Fibroblast of peridontal ligament (primary cell): Measurements from ENCODE around the gene LEUTX.
A peak's percentile ranks its signal among the peaks of the same experiment; 100 is the strongest.

Experiments used
- DNase-seq: peaks from one replicate; pipeline ENCODE4 v3.0.0-alpha.2; 2010; ENCODE audit errors: extremely low read depth

The LEUTX gene

GRCh38 chr19:39824143-39825092 is 45.8 kb downstream of the LEUTX start:
- DNase-seq = peak; percentile 92

- no peak for DNase-seq
Measured at GRCh38 chr19:39825093-39825463, 46.4 kb downstream of the LEUTX start.

GRCh38 chr19:39825531-39826076 is 47.0 kb downstream of the LEUTX start:
- no peak for DNase-seq

- DNase-seq = no peak
Measured at GRCh38 chr19:39826311-39826945, 47.8 kb downstream of the LEUTX start.

- no peak for DNase-seq
Measured at GRCh38 chr19:39827216-39827615, 48.6 kb downstream of the LEUTX start.

GRCh38 chr19:39828015-39828653 is 49.5 kb downstream of the LEUTX start:
- DNase-seq = no peak

- no peak for DNase-seq
Measured at GRCh38 chr19:39828654-39829032, 50.0 kb downstream of the LEUTX start.

- DNase-seq = no peak
Measured at GRCh38 chr19:39829702-39830275, 51.1 kb downstream of the LEUTX start.

- DNase-seq = no peak
Measured at GRCh38 chr19:39830406-39830805, 51.8 kb downstream of the LEUTX start.

GRCh38 chr19:39830847-39831246 is 52.2 kb downstream of the LEUTX start:
- no peak for DNase-seq

GRCh38 chr19:39831679-39832078 is 53.0 kb downstream of the LEUTX start:
- no peak for DNase-seq

- DNase-seq = peak; percentile 64
Measured at GRCh38 chr19:39832341-39833083, 53.9 kb downstream of the LEUTX start.

GRCh38 chr19:39833160-39833463 is 54.5 kb downstream of the LEUTX start:
- no peak for DNase-seq

- peak; percentile 97 for DNase-seq
Measured at GRCh38 chr19:39833464-39834286, 55.0 kb downstream of the LEUTX start, which contains the start of gene DYRK1B. Gene DYRK1B (minus strand): TSS chr19:39834162. CDS start chr19:39831867, 2,295 bp downstream.

- no peak for DNase-seq
Measured at GRCh38 chr19:39834287-39834841, 55.7 kb downstream of the LEUTX start.
